Sigmoid colon (tissue), 7 donors: ENCODE measurements around the gene APOB. TPM values are rescaled to one million over a fixed set of nuclear protein-coding genes. Genes with fewer than 3 reads are reported as not detected.

Source experiments
- DNase-seq: peaks from one replicate; pipeline ENCODE4 v3.0.0-alpha.2; 2019
- H3K27ac ChIP-seq, 4 donors: fragments of 200-600 bp; sonication (generic); one replicate each; pipeline ENCODE4 v1.5.1; 2016 to 2019; ENCODE audit warnings: mild to moderate bottlenecking in 1 of 4
- H3K27me3 ChIP-seq, 3 donors: fragments of 200-600 bp; sonication (generic); one replicate each; pipeline ENCODE4 v1.5.1; 2019; ENCODE audit warnings: mild to moderate bottlenecking in 1 of 3
- H3K36me3 ChIP-seq, 4 donors: fragments of 200-600 bp; sonication (generic); one replicate each; pipeline ENCODE4 v1.5.1; 2016 to 2019
- H3K4me1 ChIP-seq, 4 donors: fragments of 200-600 bp; sonication (generic); one replicate each; pipeline ENCODE4 v1.5.1; 2017 to 2019
- H3K4me3 ChIP-seq, 4 donors: fragments of 200-600 bp; sonication (generic); one replicate each; pipeline ENCODE4 v1.5.1; 2017 to 2019; ENCODE audit warnings: mild to moderate bottlenecking in 2 of 4, moderate library complexity in 1 of 4
- H3K9me3 ChIP-seq, 4 donors: fragments of 200-600 bp in 3 of 4; sonication (generic) in 3 of 4; one replicate each; pipeline versions ENCODE4 v1.5.1 to v1.6.1; 2013 to 2019
- CTCF ChIP-seq, 4 experiments: fragments of 450-650 bp in 3 of 4; fragments of 200-600 bp in 1 of 4; IDR thresholded peaks; one replicate each; pipeline ENCODE4 v1.5.1; 2016 to 2019; ENCODE audit warnings: antibody characterized with exemption in 4 of 4, mild to moderate bottlenecking in 3 of 4, moderate library complexity in 2 of 4
- EP300 ChIP-seq, 4 donors: sonication (generic); formaldehyde crosslinking; IDR thresholded peaks; one replicate each; pipeline ENCODE4 v1.6.1; 2017; ENCODE audit warnings: antibody characterized with exemption in 4 of 4
- POLR2A ChIP-seq, 2 donors: fragments of 450-650 bp; IDR thresholded peaks; one replicate each; pipeline ENCODE4 v1.6.1; 2016; ENCODE audit warnings: antibody characterized with exemption in 2 of 2, mild to moderate bottlenecking in 2 of 2, moderate library complexity in 2 of 2
- POLR2AphosphoS5 ChIP-seq, 4 donors: sonication (generic); formaldehyde crosslinking; IDR thresholded peaks; one replicate each; pipeline ENCODE4 v1.6.1; 2017; ENCODE audit warnings: antibody characterized with exemption in 4 of 4
- WGBS, 2 donors: extraction: QIAGEN DNeasy Blood & Tissue Kit; methylation state at CpG; one replicate each; pipeline ENCODE4 v1.1.7; 2013; 5-methylcytosine and 5-hydroxymethylcytosine counted together
- intact Hi-C: fragments of 100-400 bp; cut with DNase I; formaldehyde crosslinking; loops from one replicate; pipeline ENCODE4 v1.15.1; 2023
- polyA plus RNA-seq, 3 donors: library from polyadenylated mRNA; stranded (reverse); fragments of 200-250 nt; gene quantifications; one replicate each; pipeline ENCODE4 v1.2.3, GENCODE V29; 2013
- total RNA-seq, 4 donors: library from RNA; depleted of rRNA; stranded (reverse); fragments of >200 nt; gene quantifications; one replicate each; pipeline ENCODE4 v1.1.0, GENCODE V29; 2016
- donor health status: healthy with polysubstance abuse.
- donor health status: Bipolar disorder and iron deficiency.
- donor health status: healthy.

Gene APOB
- total and polyA plus RNA-seq, 7 donors = under 0.01 to 3.6 (median 0.69) TPM; not detected in 1

DNA sequence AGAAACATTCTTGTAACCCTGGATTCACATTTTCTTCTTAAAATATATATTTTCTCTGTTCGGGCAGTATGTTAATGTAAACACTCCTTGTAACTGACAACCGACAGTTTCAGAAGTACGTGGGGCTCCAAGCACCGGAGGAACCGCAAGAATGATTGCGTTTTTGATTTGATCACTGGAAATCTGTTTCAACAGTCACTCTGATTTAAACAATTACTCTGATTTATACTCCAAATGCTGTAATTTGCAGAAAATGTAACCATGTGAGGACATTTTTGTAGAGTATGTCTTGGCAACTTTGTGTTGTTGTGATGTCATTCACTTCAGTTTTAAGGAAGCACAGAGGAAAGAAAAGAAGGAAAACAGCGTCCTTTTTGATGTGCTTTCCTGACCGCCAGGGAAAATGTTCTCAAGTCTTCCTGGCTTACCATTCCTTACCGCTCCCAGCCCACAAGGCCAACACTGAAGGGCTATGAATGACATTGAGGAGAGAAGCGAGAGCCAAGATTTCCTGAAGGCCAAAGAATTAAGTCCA lies 77.7 kb downstream of the APOB start:
- no peaks in the 10 kb centered on the region for H3K9me3 ChIP-seq
- no peaks in the 10 kb centered on the region for H3K27me3 ChIP-seq
- H3K36me3 ChIP-seq = no peaks in the 10 kb centered on the region
- 69 to 71% methylated on average over 10 of the region's 10 CpGs for WGBS, 2 donors
- DNase-seq = peak; percentile 1
- H3K27ac ChIP-seq = no peak overlapping the region
- TF ChIP-seq POLR2AphosphoS5 (IDR thresholded peaks at IDR 0.05) (no peak), CTCF (IDR thresholded peaks at IDR 0.05) (no peak)
- no peak overlapping the region for H3K4me3 ChIP-seq
- intact Hi-C loops = no loop called here
- peaks cover 0 to 22% (median 16%) of the 10 kb centered on the region in 4 donors for H3K4me1 ChIP-seq

DNA sequence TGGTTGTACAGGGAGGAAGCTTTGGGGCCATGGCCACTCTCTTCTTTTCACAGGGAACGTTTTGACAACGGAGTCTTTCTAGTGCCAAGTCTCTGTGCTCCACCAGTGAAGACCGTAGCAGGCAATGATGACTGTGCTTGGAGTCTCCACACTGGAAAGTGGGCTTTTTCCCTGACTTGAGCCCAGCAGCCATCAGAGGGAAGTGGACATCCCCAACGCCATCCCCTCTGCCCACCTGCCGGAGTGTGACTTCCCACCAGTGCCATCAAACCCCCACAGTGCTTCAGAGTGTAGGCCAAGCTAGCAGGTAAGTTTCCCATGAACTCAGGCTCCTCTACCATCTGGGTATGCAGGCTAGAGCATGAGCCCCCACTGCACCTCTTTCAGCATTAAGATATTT lies 78.7 kb downstream of the APOB start:
- TF ChIP-seq CTCF (IDR thresholded peaks at IDR 0.05) = no peak
- no peak for TF ChIP-seq EP300 (IDR thresholded peaks at IDR 0.05)
- TF ChIP-seq POLR2AphosphoS5 (IDR thresholded peaks at IDR 0.05) = no peak
- TF ChIP-seq POLR2A (IDR thresholded peaks at IDR 0.05) = no peak
- Histone ChIP-seq H3K27me3 (no peaks in the 10 kb centered on the region), H3K36me3 (no peaks in the 10 kb centered on the region), H3K4me3 (no peak overlapping the region), H3K9me3 (no peaks in the 10 kb centered on the region), H3K4me1 (peaks cover 0 to 25% (median 18%) of the 10 kb centered on the region in 4 donors), H3K27ac (no peak overlapping the region)
- no peak for DNase-seq
- intact Hi-C loops = no loop called here
- WGBS, 2 donors = 80 to 85% methylated on average over 5 of the region's 5 CpGs

GRCh38 chr2:20963867-20964266 lies 80.0 kb downstream of the APOB start:
- 85 to 88% methylated on average over 2 of the region's 2 CpGs for WGBS, 2 donors
- DNase-seq = no peak
- H3K27me3 ChIP-seq = no peaks in the 10 kb centered on the region

DNA sequence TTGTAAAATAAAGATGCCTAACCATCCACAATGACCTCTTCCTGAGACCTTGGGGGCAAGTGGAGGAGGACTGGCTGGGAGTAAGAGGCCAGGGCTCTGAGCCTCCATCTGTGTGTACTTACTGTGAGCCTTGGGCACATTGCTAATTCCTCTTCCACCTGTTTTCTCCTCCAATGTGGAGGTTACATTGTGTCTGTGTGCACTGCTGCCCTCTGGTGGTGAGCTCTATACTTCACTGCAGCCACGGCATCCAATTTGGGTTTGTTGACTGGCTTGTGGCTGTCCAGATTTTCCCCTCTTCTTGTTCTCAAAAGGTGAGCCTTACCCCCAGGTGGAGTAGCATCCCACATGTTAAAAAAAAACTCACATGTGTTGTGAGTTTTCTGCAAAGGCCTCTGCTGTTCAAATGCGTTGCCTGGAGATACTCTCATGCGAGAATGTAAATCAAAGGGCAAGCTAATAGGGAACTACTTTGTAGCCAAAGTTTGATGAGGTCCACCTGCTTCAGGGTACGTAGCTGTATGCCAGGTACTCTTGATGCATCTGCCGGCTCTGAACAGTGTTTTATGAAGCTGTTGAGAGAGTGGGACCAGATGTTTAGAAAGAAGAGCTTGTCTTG lies 80.8 kb downstream of the APOB start:
- Histone ChIP-seq H3K27ac (peak overlapping the region in 2 of 4 donors; percentile 70 to 72), H3K36me3 (no peaks in the 10 kb centered on the region), H3K9me3 (no peaks in the 10 kb centered on the region), H3K4me3 (no peak overlapping the region), H3K4me1 (peaks cover 0 to 25% (median 18%) of the 10 kb centered on the region in 4 donors), H3K27me3 (no peaks in the 10 kb centered on the region)
- DNase-seq = peak; percentile 78
- TF ChIP-seq CTCF (IDR thresholded peaks at IDR 0.05) = peak; percentile 54 to 92 (median 84)
- TF ChIP-seq POLR2AphosphoS5 (IDR thresholded peaks at IDR 0.05) = no peak
- intact Hi-C loops = loop anchor here (1.0 to 5.0 kb wide), 3 partner anchors 140 to 302 kb away; partner anchors contain the start of gene LDAH
- 28 to 38% methylated on average over 5 of the region's 5 CpGs for WGBS, 2 donors

More at GRCh38 chr2:20963867-20964266, 80.0 kb downstream of the APOB start:
- Histone ChIP-seq H3K9me3 (no peaks in the 10 kb centered on the region), H3K4me3 (no peak overlapping the region), H3K36me3 (no peaks in the 10 kb centered on the region), H3K4me1 (peaks cover 0 to 25% (median 18%) of the 10 kb centered on the region in 4 donors), H3K27ac (no peak overlapping the region)
- intact Hi-C loops = loop anchor here (1.0 to 5.0 kb wide), 3 partner anchors 141 to 303 kb away; partner anchors contain the start of gene LDAH
- TF ChIP-seq POLR2AphosphoS5 (IDR thresholded peaks at IDR 0.05) (no peak), EP300 (IDR thresholded peaks at IDR 0.05) (no peak), CTCF (IDR thresholded peaks at IDR 0.05) (no peak), POLR2A (IDR thresholded peaks at IDR 0.05) (no peak)
